ENCODE data around the gene PROS1.
A peak's percentile ranks its signal among the peaks of the same experiment; 100 is the strongest.
"Not testable (repeated sequence)": the region's sequence is repeated elsewhere in the genome, so short reads cannot be mapped to it uniquely, and the experiment has no call there.

The PROS1 gene

GRCh38 chr3:93878250-93879017 lies 95.3 kb downstream of the PROS1 start:
- DNase-seq (ENCODE audit: low spot score): not testable (repeated sequence)

GRCh38 chr3:93877427-93877826 lies 96.3 kb downstream of the PROS1 start:
- DNase-seq (ENCODE audit: low spot score): not testable (repeated sequence)

GRCh38 chr3:93873412-93873811 lies 100.3 kb downstream of the PROS1 start:
- peak; percentile 55 for DNase-seq (ENCODE audit: low spot score)

- DNase-seq (ENCODE audit: low spot score): no peak
These were observed 106.3 kb downstream of the PROS1 start for GRCh38 chr3:93867425-93867824.

- no peak for DNase-seq (ENCODE audit: low spot score)
These were observed 112.7 kb downstream of the PROS1 start for GRCh38 chr3:93861017-93861416.

GRCh38 chr3:93855401-93855800 lies 118.3 kb downstream of the PROS1 start:
- DNase-seq (ENCODE audit: low spot score): no peak

GRCh38 chr3:93852228-93852627 lies 121.5 kb downstream of the PROS1 start:
- peak; percentile 13 for DNase-seq (ENCODE audit: low spot score)

- no peak for DNase-seq (ENCODE audit: low spot score)
These were observed 129.7 kb downstream of the PROS1 start for GRCh38 chr3:93843981-93844380.

GRCh38 chr3:93839193-93839592 lies 134.5 kb downstream of the PROS1 start:
- not testable (repeated sequence) for DNase-seq (ENCODE audit: low spot score)

Small RNAs within 50 kb of the gene (small RNA-seq; reads per million reads assigned to genes)
- gene RF00019 (0 reads per million in 2 experiments), gene RNU6-488P (0 reads per million in 2 experiments), gene RNU6-511P (0 to 0.04 reads per million in 2 experiments)

All from SK-N-DZ (cell line).